PC-9 (cell line): ENCODE measurements around the gene TCP10L. TPM values are rescaled to one million over a fixed set of nuclear protein-coding genes. Genes with fewer than 3 reads are reported as not detected.
"Not testable (repeated sequence)": the region's sequence is repeated elsewhere in the genome, so short reads cannot be mapped to it uniquely, and the experiment has no call there.

ENCODE experiments used
- BruUV-seq: library from RNA; stranded (reverse); fragments of 400-500 nt; replicated peaks from 2 replicates; lab custom pipeline; 2021; lab: Mats Ljungman, UMichigan
- CTCF ChIA-PET: fragments of 300-600 bp; sonication (Branson Sonifier 250); formaldehyde crosslinking; loops from one replicate; lab custom pipeline; 2022; ENCODE audit warnings: antibody characterized with exemption; lab: Charles Lee
- POLR2A ChIA-PET: fragments of 300-600 bp; sonication (Branson Sonifier 250); formaldehyde crosslinking; loops from one replicate; lab custom pipeline; 2022; ENCODE audit warnings: antibody characterized with exemption; ENCODE audit not compliant: unreplicated experiment; lab: Charles Lee
- DNase-seq, 2 experiments: peaks; one replicate each; pipeline versions ENCODE4 v3.0.0 to v3.0.0-alpha.2; 2015 to 2022; ENCODE audit warnings: mixed read lengths in 1 of 2
- H2AFZ ChIP-seq: fragments of 200-600 bp; sonication (generic); 2 replicates; pipeline ENCODE4 v1.8.1; 2017; ENCODE audit warnings: antibody characterized with exemption
- H3F3A ChIP-seq: fragments of 200-600 bp; sonication (generic); 2 replicates; pipeline ENCODE4 v1.8.1; 2017; ENCODE audit warnings: antibody characterized with exemption, mild to moderate bottlenecking, low read depth; ENCODE audit not compliant: insufficient read depth
- H3K27ac ChIP-seq: fragments of 200-600 bp; sonication (generic); 2 replicates; pipeline ENCODE4 v1.6.1; 2016; ENCODE audit warnings: mixed run types
- H3K27me3 ChIP-seq: fragments of 200-600 bp; sonication (generic); 2 replicates; pipeline ENCODE4 v1.6.1; 2016; ENCODE audit warnings: low read depth, mixed run types; ENCODE audit not compliant: insufficient read depth
- H3K36me3 ChIP-seq: fragments of 200-600 bp; sonication (generic); 2 replicates; pipeline ENCODE4 v1.6.1; 2016; ENCODE audit warnings: low read depth, mixed run types
- H3K4me1 ChIP-seq: fragments of 200-600 bp; sonication (generic); replicated peaks from 2 replicates; pipeline ENCODE4 v1.6.1; 2016; ENCODE audit warnings: mixed run types; ENCODE audit not compliant: insufficient read depth
- H3K4me2 ChIP-seq: fragments of 200-600 bp; sonication (generic); 2 replicates; pipeline ENCODE4 v1.6.1; 2017; ENCODE audit warnings: mixed run types
- H3K4me3 ChIP-seq: fragments of 200-600 bp; sonication (generic); 2 replicates; pipeline ENCODE4 v1.6.1; 2016; ENCODE audit warnings: mixed run types
- H3K79me2 ChIP-seq: fragments of 200-600 bp; sonication (generic); 2 replicates; pipeline ENCODE4 v1.6.1; 2017; ENCODE audit warnings: low read depth, mixed run types
- H3K9me2 ChIP-seq: fragments of 200-600 bp; sonication (generic); 2 replicates; pipeline ENCODE4 v1.8.1; 2017; ENCODE audit warnings: mild to moderate bottlenecking; ENCODE audit not compliant: insufficient read depth
- H3K9me3 ChIP-seq: fragments of 200-600 bp; sonication (generic); 2 replicates; pipeline ENCODE4 v1.8.1; 2016; ENCODE audit warnings: low read depth; ENCODE audit not compliant: insufficient read depth
- H4K20me1 ChIP-seq: fragments of 200-600 bp; sonication (generic); 2 replicates; pipeline ENCODE4 v1.8.1; 2017; ENCODE audit not compliant: insufficient read depth
- EZH2 ChIP-seq: fragments of 200-600 bp; sonication (generic); IDR thresholded peaks from 2 replicates; pipeline ENCODE4 v1.8.0; 2017; ENCODE audit warnings: antibody characterized with exemption, low read depth
- intact Hi-C: fragments of 100-400 bp; cut with micrococcal nuclease; formaldehyde crosslinking; loops from one replicate; pipeline ENCODE4 v1.10.0; 2022; ENCODE audit not compliant: unreplicated experiment
- total RNA-seq: library from RNA; stranded (reverse); gene quantifications from 2 replicates; pipeline ENCODE4 v1.2.3, GENCODE V29; 2021
- TF ChIP-seq, protein P1 (sequence below): fragments of 200-600 bp; sonication (generic); conservative IDR thresholded peaks from 2 replicates; pipeline ENCODE4 v1.6.1; 2017; ENCODE audit warnings: mixed run types, antibody characterized with exemption, mild to moderate bottlenecking, moderate library complexity

The TCP10L gene
- total RNA-seq, 1 experiment from 2014 or later: 0.68 TPM

DNA sequence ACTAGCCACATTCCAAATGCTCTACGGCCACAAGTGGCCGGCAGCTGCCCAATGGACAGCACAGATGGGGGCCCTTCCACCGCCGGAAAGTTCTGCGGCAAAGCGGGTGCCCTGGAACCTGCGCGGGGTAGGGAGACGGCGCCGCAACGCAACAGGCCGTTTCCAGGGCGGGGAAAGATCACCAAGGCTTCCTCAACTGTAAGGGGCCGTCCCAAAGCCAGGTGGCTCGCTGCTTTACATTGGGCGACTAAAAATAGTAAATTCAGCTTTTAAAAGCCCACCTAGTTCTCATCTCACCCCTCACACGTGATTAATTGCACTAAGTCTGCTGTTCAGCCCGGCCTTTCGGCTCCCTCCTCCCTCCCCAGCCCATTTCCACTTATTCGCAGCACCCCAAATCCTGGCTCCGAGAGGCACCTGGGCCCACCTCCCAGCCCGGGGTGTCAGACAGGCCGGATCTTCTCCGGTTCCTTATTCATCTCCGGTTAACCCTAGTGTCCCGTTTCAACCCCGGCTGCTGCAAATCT lies 26.2 kb upstream of the TCP10L start:
- BruUV-seq: TSS peak; percentile 25
- DNase-seq: peak in 1 of 2 experiments; percentile 23
- Histone ChIP-seq H4K20me1 (no peaks in the 10 kb centered on the region), H3K9me3 (no peaks in the 10 kb centered on the region), H3K4me1 (peaks cover 8% of the 10 kb centered on the region; the same call in 1 of the 2 replicates), H3K4me3 (peak overlapping the region; percentile 90), H3K27me3 (no peaks in the 10 kb centered on the region), H3K9me2 (no peaks in the 10 kb centered on the region), H3K79me2 (peaks cover 22% of the 10 kb centered on the region), H3K36me3 (peaks cover 3% of the 10 kb centered on the region; the same call in 1 of the 2 replicates), H3K27ac (peak overlapping the region; percentile 68), H3K4me2 (peak overlapping the region; percentile 92), H2AFZ (peak overlapping the region; percentile 96), H3F3A (peaks cover 15% of the 10 kb centered on the region; the same call in 1 of the 2 replicates)
- CTCF ChIA-PET: no interaction called here
- intact Hi-C loops: no loop called here
- TF ChIP-seq, protein P1, sequence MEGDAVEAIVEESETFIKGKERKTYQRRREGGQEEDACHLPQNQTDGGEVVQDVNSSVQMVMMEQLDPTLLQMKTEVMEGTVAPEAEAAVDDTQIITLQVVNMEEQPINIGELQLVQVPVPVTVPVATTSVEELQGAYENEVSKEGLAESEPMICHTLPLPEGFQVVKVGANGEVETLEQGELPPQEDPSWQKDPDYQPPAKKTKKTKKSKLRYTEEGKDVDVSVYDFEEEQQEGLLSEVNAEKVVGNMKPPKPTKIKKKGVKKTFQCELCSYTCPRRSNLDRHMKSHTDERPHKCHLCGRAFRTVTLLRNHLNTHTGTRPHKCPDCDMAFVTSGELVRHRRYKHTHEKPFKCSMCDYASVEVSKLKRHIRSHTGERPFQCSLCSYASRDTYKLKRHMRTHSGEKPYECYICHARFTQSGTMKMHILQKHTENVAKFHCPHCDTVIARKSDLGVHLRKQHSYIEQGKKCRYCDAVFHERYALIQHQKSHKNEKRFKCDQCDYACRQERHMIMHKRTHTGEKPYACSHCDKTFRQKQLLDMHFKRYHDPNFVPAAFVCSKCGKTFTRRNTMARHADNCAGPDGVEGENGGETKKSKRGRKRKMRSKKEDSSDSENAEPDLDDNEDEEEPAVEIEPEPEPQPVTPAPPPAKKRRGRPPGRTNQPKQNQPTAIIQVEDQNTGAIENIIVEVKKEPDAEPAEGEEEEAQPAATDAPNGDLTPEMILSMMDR: no peak
- no peak for TF ChIP-seq EZH2
- POLR2A ChIA-PET: interaction anchor here (0.7 kb wide), 1 partner anchor 544 kb away, joined by 5 read pairs; no protein-coding TSS in a partner anchor

DNA sequence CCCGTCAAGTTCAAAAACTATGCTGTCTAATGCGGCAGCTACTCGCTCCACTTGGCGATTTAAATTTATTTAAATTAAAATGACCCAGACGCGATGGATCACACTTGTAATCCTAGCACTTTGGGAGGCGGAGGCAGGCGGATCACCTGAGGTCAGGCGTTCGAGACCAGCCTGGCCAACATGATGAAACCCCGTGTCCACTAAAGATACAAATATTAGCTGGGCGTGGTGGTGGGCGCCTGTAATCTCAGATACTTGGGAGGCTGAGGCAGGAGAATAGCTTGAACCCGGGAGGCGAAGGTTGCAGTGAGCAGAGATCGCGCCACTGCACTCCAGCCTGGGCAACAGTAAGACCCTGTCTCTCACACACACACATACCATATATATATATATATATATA lies 25.6 kb upstream of the TCP10L start:
- H3K9me2 ChIP-seq, H4K20me1 ChIP-seq, H2AFZ ChIP-seq, H3K27ac ChIP-seq, POLR2A ChIA-PET, H3K36me3 ChIP-seq, DNase-seq, H3K9me3 ChIP-seq, CTCF ChIA-PET, H3K27me3 ChIP-seq, H3K4me1 ChIP-seq, BruUV-seq, intact Hi-C loops: not testable (repeated sequence)
- Histone ChIP-seq H3K79me2 (peaks cover 22% of the 10 kb centered on the region), H3K4me3 (peak overlapping the region; percentile 90), H3K4me2 (peak overlapping the region; percentile 92), H3F3A (peaks cover 15% of the 10 kb centered on the region; the same call in 1 of the 2 replicates)

DNA sequence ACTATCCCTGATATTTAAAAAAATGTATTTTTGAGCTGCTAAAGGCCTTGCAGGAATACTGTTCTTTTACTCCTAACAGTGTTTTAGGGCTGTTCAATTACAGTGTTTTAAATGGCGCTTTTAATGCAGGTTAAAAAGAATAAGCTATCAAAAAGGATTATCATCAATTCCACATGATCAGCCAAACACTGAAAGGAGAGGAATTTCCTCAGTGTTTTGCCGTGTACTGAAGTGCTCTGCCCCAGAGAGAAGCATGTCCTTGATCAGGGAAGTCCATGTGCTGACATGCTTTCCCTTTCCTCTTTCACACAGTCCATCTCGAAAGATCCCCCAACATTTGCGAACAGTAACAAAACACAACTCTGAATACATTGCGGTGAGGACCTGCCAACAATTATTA lies 23.5 kb upstream of the TCP10L start:
- Histone ChIP-seq H3K27ac (no peak overlapping the region), H3K4me1 (peaks cover 8% of the 10 kb centered on the region; the same call in 1 of the 2 replicates), H2AFZ (no peak overlapping the region), H3F3A (peaks cover 15% of the 10 kb centered on the region; the same call in 1 of the 2 replicates), H3K79me2 (peaks cover 22% of the 10 kb centered on the region), H4K20me1 (no peaks in the 10 kb centered on the region), H3K9me2 (no peaks in the 10 kb centered on the region), H3K9me3 (no peaks in the 10 kb centered on the region), H3K4me3 (no peak overlapping the region), H3K27me3 (no peaks in the 10 kb centered on the region), H3K36me3 (peaks cover 3% of the 10 kb centered on the region; the same call in 1 of the 2 replicates), H3K4me2 (no peak overlapping the region)
- ChIA-PET CTCF (no interaction called here), POLR2A (interaction anchor here (0.7 kb wide), 1 partner anchor 16 kb away, joined by 6 read pairs; no protein-coding TSS in a partner anchor)
- TF ChIP-seq, protein P1: no peak
- TF ChIP-seq EZH2: no peak
- BruUV-seq: no TSS peak
- intact Hi-C loops: no loop called here
- DNase-seq: no peak
